ENCODE measurements around the gene MBNL1. TPM values are rescaled to one million over a fixed set of nuclear protein-coding genes. Genes with fewer than 3 reads are reported as not detected.

MBNL1 gene
- polyA plus RNA-seq, 1 donor (not counting 4 experiments of a cell fraction or from before 2014, with no cell fraction given): 58.3 TPM

DNA sequence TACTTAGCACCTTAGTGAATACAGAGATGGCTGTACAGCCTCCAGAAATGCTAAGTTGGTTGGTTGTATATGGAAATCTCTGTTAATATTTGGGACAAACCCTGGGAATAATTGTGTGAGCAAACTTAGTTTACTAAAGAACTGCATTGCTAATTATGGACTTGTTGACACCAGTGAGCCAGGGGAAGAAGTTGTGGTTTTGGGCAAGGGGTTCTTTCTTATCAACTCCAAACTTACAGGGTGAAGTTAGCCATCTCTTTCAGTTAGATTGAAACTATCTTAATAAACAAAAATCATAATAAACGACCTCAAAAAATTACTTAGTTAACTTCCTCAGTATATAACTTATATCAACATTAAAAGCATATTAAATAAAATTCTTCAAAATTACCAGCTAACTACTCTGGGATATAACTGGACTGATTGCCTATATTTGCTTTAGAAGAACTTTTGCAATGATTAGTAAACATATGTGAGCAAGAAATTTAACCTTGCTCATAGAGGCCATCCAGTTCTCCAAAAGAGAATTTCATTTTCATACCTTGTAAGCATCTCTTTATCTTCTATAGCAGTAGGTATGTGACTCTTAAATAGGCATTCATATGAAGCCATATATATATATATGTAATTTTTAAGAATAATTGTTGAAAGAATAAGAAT is 24.7 kb downstream of the MBNL1 start:
- H3K4me3 ChIP-seq (ENCODE audit: control insufficient read depth in 2 of 3, extremely low read depth in 1 of 3, insufficient read depth in 2 of 3, low read depth in 1 of 3, low read length in 3 of 3): no peak overlapping the region
- dilution Hi-C loops (cut with MboI; ENCODE audit: extremely low pct_ligation_motif_present, low sequenced_read_pairs): no loop called here
- DNase-seq (ENCODE audit: low read depth, low spot score) (no peak), FAIRE-seq (no peak)
- peaks cover 89% of the 10 kb centered on the region for H3K79me2 ChIP-seq (ENCODE audit: control insufficient read depth, insufficient read depth, low read length)
- no peak overlapping the region for H2AFZ ChIP-seq (ENCODE audit: control insufficient read depth, low read length)
- no peaks in the 10 kb centered on the region for H4K20me1 ChIP-seq (ENCODE audit: control insufficient read depth, extremely low read depth, insufficient read depth, low read length)
- no peaks in the 10 kb centered on the region for H3K27me3 ChIP-seq (ENCODE audit: control insufficient read depth, extremely low read depth, insufficient read depth, low read length)
- H3K27ac ChIP-seq (ENCODE audit: control insufficient read depth, insufficient read depth, low read length): no peak overlapping the region
- H3K4me1 ChIP-seq (ENCODE audit: control insufficient read depth, extremely low read depth, insufficient read depth, low read length): peaks cover 14% of the 10 kb centered on the region
- no peaks in the 10 kb centered on the region for H3K9me1 ChIP-seq (ENCODE audit: control insufficient read depth, extremely low read depth, insufficient read depth, low read length)
- H3K4me2 ChIP-seq (ENCODE audit: control insufficient read depth, extremely low read depth, insufficient read depth, low read depth, low read length): no peak overlapping the region
- no peaks in the 10 kb centered on the region for H3K36me3 ChIP-seq (ENCODE audit: control insufficient read depth in 2 of 2, extremely low read depth in 1 of 2, insufficient read depth in 2 of 2, low read length in 2 of 2)
- TF ChIP-seq, protein P1, sequence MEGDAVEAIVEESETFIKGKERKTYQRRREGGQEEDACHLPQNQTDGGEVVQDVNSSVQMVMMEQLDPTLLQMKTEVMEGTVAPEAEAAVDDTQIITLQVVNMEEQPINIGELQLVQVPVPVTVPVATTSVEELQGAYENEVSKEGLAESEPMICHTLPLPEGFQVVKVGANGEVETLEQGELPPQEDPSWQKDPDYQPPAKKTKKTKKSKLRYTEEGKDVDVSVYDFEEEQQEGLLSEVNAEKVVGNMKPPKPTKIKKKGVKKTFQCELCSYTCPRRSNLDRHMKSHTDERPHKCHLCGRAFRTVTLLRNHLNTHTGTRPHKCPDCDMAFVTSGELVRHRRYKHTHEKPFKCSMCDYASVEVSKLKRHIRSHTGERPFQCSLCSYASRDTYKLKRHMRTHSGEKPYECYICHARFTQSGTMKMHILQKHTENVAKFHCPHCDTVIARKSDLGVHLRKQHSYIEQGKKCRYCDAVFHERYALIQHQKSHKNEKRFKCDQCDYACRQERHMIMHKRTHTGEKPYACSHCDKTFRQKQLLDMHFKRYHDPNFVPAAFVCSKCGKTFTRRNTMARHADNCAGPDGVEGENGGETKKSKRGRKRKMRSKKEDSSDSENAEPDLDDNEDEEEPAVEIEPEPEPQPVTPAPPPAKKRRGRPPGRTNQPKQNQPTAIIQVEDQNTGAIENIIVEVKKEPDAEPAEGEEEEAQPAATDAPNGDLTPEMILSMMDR (optimal IDR thresholded peaks at IDR 0.05 in 1 of 3, IDR thresholded peaks at IDR 0.05 in 1 of 3, conservative IDR thresholded peaks at IDR 0.05 in 1 of 3; ENCODE audit: extremely low read depth in 1 of 3, insufficient read depth in 2 of 3, low read length in 3 of 3): no peak
- no peak for TF ChIP-seq EZH2 (IDR thresholded peaks at IDR 0.05; ENCODE audit: low read length)
- no peaks in the 10 kb centered on the region for H3K9me3 ChIP-seq (ENCODE audit: control insufficient read depth, low read depth, low read length)
- H3K9ac ChIP-seq (ENCODE audit: control insufficient read depth, extremely low read depth, insufficient read depth, low read length): no peak overlapping the region

DNA sequence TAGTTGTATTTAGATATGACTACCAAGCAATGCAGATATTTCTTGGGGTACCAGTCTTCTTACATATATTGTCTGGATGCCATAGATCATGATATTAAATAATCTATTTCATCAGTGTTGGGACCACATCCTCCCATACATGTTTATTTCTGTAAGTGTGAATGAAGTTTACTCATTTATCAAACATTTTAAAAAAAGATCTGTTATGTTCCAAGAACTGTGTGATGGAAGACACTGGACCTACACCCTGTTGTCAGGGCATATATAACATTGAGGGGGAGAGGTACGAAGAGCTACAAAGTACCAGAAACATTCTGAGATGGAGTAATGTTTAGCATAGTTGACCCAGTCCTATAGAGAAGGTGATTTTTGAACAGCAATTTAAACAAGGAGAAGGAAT is 26.6 kb downstream of the MBNL1 start:
- DNase-seq (ENCODE audit: low read depth, low spot score) (no peak), FAIRE-seq (no peak)
- Histone ChIP-seq H3K4me2 (ENCODE audit: control insufficient read depth, extremely low read depth, insufficient read depth, low read depth, low read length) (no peak overlapping the region), H4K20me1 (ENCODE audit: control insufficient read depth, extremely low read depth, insufficient read depth, low read length) (no peaks in the 10 kb centered on the region), H3K27me3 (ENCODE audit: control insufficient read depth, extremely low read depth, insufficient read depth, low read length) (no peaks in the 10 kb centered on the region), H3K27ac (ENCODE audit: control insufficient read depth, insufficient read depth, low read length) (no peak overlapping the region), H2AFZ (ENCODE audit: control insufficient read depth, low read length) (no peak overlapping the region), H3K9ac (ENCODE audit: control insufficient read depth, extremely low read depth, insufficient read depth, low read length) (no peak overlapping the region), H3K9me1 (ENCODE audit: control insufficient read depth, extremely low read depth, insufficient read depth, low read length) (no peaks in the 10 kb centered on the region), H3K36me3 (ENCODE audit: control insufficient read depth in 2 of 2, extremely low read depth in 1 of 2, insufficient read depth in 2 of 2, low read length in 2 of 2) (peaks cover 3 to 6% of the 10 kb centered on the region in 2 experiments), H3K4me1 (ENCODE audit: control insufficient read depth, extremely low read depth, insufficient read depth, low read length) (peaks cover 24% of the 10 kb centered on the region), H3K9me3 (ENCODE audit: control insufficient read depth, low read depth, low read length) (no peaks in the 10 kb centered on the region), H3K79me2 (ENCODE audit: control insufficient read depth, insufficient read depth, low read length) (peaks cover 85% of the 10 kb centered on the region), H3K4me3 (ENCODE audit: control insufficient read depth in 2 of 3, extremely low read depth in 1 of 3, insufficient read depth in 2 of 3, low read depth in 1 of 3, low read length in 3 of 3) (no peak overlapping the region)
- dilution Hi-C loops (cut with MboI; ENCODE audit: extremely low pct_ligation_motif_present, low sequenced_read_pairs): no loop called here
- TF ChIP-seq EZH2 (IDR thresholded peaks at IDR 0.05; ENCODE audit: low read length): no peak
- TF ChIP-seq, protein P1 (optimal IDR thresholded peaks at IDR 0.05 in 1 of 3, IDR thresholded peaks at IDR 0.05 in 1 of 3, conservative IDR thresholded peaks at IDR 0.05 in 1 of 3; ENCODE audit: extremely low read depth in 1 of 3, insufficient read depth in 2 of 3, low read length in 3 of 3): no peak
